NCI-H1092 (cell line): ENCODE results near the gene BCKDHB.
A peak's percentile ranks its signal among the peaks of the same experiment; 100 is the strongest.
"Not testable (repeated sequence)": the region's sequence is repeated elsewhere in the genome, so short reads cannot be mapped to it uniquely, and the experiment has no call there.

ENCODE experiments used
- DNase-seq: peaks from one replicate; lab custom pipeline; 2025; lab: John Stamatoyannopoulos, UW

BCKDHB gene

DNA sequence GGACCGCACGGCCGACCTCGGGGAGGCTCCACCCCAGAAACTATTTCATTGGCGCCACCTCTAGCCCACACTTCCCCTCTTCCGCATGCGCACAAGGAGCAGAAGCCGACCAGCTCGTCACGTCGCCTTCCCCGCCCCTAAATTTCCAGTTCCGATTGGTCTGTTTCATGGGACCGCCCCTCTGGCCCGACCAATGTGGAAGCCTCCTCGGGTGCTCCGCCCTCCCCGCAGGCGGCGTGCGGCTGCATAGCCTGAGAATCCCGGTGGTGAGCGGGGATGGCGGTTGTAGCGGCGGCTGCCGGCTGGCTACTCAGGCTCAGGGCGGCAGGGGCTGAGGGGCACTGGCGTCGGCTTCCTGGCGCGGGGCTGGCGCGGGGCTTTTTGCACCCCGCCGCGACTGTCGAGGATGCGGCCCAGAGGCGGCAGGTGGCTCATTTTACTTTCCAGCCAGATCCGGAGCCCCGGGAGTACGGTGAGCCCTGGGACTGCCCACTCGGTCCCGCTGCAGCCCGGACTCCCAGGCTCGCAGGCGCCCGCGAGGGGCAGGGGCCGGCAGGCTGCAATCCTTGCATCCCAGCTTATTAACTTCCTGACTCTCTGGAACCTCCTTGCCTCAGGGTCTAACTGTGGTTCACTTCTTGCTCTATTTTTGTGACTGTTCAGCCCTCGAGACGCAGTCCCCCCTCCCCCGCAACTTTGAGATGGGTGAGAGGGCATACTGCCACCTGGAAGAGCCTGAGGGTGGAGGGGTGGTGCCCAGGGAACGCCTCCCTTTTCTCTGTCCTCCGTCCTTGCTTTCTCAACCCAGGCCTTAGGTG, at the start of gene BCKDHB:
TSS of gene BCKDHB (plus strand) at position 254 of the 818 bp plus-strand sequence. CDS start at position 277, 23 bp downstream.
- DNase-seq = peak; percentile 96

DNA sequence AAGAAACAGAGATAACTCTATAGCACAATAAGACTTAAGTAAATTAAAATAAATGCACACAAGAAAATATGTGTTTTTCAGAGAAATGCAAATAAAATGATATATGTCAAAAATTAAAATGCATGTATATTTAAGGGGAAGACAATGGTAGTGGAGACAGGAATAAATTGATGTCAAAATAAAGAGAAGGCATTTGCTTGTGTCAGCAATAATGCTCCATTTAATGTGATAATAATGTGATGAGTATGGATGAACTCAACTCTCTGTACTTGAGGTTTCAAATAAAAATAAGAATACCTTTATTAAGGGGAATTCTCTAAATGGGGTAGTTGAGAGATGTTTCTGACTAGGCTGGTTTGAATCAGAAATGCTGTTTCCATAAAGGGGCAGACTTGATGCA, 45.7 kb upstream of the BCKDHB start:
- DNase-seq = no peak

DNA sequence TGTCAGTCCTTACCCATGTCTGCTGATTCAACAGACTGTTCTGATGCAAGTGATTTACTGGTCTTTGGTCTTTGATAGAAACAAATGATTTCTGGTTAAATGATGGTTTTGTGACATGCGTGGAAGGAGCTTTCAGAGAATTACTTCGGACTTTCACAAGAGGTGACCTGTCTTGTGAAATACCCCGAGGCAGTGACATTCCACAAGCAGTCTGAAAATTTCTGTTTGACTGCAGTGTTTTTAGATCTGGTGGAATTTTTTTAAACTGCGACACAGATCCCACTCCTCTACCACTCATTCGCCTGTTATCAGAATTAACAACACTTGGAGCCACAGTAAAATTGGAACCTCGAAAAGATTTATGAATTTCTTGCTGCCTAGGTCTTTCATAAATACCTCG, 38.3 kb upstream of the BCKDHB start:
- not testable (repeated sequence) for DNase-seq

DNA sequence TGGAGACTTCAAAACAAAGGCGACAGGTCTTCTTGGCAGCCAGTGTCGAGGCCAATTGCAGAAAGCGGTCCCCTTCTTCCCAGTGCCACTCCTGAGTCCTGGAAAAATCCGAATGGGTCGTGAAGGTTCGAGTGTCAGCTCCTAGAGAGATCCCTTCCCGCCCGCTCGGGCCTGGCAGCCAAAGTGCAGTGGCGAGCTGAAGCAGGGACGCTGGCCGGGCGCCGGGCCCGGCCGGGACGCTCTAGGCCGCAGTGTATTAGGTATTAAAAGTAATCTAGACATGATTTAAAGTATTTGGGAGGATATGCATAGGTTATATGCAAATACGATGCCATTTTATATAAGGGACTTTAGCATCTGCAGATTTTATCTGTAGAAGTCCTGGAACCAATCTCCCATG, 36.0 kb upstream of the BCKDHB start:
- DNase-seq = not testable (repeated sequence)

GRCh38 chr6:80077067-80077466, 29.4 kb upstream of the BCKDHB start:
- DNase-seq = no peak

GRCh38 chr6:80088637-80089036, 17.8 kb upstream of the BCKDHB start:
- DNase-seq = no peak

DNA sequence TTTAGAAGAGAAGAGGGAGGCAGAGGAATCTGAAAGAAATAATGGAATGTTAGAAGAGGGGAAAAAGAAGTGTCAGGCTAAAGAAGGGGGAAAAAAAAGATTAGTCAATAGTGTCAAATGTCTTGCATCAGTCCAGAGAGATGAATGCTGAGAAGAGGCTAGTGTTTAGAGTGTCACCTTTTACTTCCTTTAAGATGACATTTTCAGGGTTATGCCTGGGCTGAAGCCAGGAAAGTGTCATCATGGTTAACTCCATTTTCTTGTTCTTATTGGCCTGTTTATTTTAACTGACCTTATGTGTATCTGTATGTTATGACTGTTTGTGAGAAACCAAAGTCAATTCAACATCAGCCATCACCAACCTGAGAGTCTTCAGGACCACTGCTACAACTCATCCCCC, 15.0 kb upstream of the BCKDHB start:
- no peak for DNase-seq

GRCh38 chr6:80094017-80094416, 12.5 kb upstream of the BCKDHB start:
- DNase-seq = no peak

GRCh38 chr6:80095600-80095999, 10.9 kb upstream of the BCKDHB start:
- no peak for DNase-seq

- no peak for DNase-seq
Measured at GRCh38 chr6:80098392-80098791, 8.1 kb upstream of the BCKDHB start.

DNA sequence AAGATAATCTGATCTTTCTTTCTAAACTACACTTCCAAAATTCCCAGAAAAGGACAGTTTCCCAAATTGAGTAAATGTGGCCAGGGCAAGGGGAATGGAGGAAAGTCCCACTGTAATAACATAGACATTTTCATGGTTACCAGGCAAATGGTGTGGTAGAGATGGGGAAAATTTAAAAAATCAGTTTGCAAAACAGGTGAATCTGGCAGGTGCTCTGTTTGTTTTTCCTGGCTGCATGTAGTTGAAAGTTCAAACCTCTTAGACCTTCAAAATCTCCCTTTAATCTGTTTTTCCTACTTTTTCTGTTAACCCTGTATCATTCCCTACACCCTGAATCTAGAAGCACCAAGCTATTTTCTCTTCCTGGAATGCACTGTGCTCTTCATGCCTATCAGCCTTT, 2.0 kb upstream of the BCKDHB start:
- DNase-seq = no peak

DNA sequence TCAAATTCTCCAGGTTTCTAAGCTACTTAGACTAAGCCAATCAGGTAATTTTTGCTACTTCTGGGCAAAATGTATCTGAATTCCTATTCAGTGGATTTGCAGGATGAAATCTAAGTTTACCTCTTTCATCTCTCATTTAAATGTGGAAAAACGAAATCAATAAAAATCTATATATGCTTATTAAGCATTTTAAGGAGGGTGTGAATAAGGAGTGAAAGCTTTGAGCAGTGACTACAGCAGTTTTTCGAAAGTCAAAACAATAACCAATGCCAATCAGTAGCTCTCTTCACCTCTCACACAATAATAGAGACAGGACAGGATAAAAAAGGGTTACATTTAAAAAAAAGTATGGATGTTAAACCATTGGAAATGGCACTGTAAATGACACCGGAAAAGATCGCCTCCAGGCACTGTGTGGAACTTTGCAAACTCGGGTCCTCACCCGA, 476 bp upstream of the BCKDHB start:
- DNase-seq = no peak

DNA sequence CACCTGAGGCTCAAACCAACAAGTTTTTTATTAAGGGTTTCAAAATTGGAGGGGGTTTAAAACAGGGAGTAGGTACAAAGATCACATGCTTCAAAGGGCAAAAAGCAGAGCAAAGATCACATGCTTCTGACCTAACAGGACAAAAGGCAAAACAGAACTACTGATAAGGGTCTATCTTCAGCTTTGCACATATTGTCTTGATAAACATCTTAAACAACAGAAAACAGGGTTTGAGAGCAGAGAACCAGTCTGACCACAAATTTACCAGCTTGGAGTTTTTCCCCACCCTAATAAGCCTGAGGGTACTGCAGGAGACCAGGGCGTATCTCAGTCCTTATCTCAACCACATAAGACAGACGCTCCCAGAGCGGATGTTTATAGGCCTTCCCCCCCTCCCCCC, 16.1 kb downstream of the BCKDHB start:
- not testable (repeated sequence) for DNase-seq

GRCh38 chr6:80126657-80127345, 20.3 kb downstream of the BCKDHB start:
- no peak for DNase-seq

- no peak for DNase-seq
Measured at GRCh38 chr6:80129485-80129884, 23.0 kb downstream of the BCKDHB start.

DNA sequence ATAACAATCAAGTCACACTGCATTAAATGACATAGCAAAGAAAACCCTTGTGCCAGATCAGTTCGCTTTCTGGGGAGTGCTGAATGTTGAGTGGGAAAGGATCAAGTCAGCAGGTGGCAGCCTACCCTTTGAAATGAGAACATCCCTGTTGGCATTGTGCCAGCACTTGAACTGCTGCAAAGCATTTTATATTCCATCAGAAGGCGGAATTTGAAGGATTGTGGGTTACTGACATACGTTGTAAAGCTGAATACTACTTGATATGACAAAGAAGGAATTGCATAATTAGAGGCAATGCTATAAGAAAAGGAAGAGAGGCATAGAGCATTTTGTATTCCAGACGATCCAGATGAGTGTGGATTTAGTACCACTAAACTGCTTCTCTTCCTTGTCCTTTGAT, 26.5 kb downstream of the BCKDHB start:
- peak; percentile 19 for DNase-seq

- no peak for DNase-seq
Measured at GRCh38 chr6:80134065-80134464, 27.6 kb downstream of the BCKDHB start.

- DNase-seq = no peak
Measured at GRCh38 chr6:80142586-80142985, 36.1 kb downstream of the BCKDHB start.

GRCh38 chr6:80143419-80143937, 37.0 kb downstream of the BCKDHB start:
- no peak for DNase-seq

DNA sequence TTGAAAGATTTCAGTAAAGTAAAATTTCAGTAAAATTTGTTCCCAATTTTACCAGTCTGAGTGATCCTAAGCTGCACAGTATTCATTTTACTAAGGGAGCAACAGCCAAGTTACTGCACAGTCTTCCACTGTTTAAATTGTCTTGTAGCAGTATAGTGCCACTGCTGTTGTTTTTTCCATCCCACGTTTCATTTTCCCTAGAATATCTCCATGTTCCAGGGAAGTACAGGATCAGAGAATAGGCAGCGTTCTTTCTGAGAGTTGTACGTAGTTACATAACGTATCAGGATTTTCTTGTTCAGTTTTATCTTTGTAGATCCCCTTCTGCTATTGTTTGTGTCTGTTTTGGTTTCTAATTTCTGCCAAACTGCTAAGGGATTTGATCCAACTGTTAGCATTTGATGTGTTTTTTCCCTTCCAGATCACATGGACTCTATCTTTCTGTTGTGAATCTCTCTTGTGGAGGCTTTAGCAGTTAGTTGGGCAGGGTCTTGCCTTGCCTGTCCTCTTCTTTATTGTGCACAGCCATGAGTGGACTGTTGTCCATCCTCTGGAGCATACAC, 38.4 kb downstream of the BCKDHB start:
- DNase-seq = no peak

DNA sequence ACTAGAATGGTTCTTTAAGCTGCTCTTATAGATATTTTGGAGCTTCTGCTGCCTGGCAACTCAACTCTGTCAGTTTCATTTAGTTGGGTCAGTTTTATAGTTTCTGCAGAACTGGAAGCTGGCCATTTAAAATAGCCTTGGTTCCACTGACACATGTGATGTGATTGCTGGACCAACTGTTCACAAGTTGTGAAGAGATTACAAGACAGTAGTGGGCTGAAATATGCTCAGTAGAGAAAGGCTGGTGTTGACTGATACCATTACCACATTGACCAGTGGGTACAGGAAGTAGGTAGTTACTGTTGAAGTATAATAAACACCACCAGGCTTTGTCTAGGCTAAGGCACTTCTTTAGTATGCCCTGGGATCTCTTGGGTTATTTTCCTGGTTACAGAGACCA, 39.0 kb downstream of the BCKDHB start:
- no peak for DNase-seq

DNA sequence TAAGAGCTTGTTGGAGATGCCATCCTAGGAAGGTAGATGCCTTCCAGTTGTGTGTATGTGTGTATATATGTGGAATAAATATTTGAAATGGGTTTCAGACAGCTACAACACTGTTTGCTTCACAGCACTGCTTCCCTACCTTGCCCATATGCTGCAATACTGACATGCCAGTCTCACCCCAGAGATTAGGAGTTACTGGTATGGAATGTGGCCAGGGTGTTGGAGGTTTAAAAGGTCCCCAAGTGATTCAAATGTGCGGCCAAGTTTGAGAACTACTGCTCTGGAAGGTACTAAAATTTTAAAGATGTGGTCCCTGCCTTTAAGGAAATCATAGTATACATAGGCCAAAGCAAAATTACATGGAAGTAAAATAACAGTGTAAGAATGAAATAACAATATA, 39.5 kb downstream of the BCKDHB start:
- no peak for DNase-seq

DNA sequence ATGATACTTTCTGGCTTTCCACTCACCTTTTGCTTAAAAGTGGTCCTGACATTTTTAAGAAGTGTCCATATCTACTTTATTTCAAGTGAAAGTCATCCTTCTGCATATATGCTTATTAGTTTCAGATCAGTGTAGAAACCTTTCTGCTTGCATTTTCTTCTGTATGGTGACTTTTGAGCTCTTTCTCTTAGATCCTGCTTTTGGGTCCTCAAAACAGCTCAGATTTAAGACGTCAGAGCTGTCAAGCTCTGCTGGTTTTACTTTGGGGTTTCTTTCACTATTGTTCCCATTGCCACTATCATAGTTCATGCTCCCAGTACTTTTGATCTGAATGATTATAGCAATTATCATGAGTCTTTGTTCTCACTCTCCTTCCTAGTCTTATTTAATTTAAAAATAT, 41.7 kb downstream of the BCKDHB start:
- no peak for DNase-seq
